Measurements from ENCODE around the gene NCSTN.
"Not testable (repeated sequence)": the region's sequence is repeated elsewhere in the genome, so short reads cannot be mapped to it uniquely, and the experiment has no call there.

The NCSTN gene

GRCh38 chr1:160373696-160374095, 30.5 kb downstream of the NCSTN start:
- no peak for TF ChIP-seq CTCF (IDR thresholded peaks at IDR 0.05)
- H3K4me3 ChIP-seq (ENCODE audit: low read depth in 1 of 2, low read length in 1 of 2): no peak overlapping the region
- H3K4me1 ChIP-seq (ENCODE audit: control insufficient read depth in 1 of 2, insufficient read depth in 1 of 2, low read depth in 1 of 2, low read length in 1 of 2): peaks cover 14 to 19% of the 10 kb centered on the region in 2 experiments
- H3K36me3 ChIP-seq: no peaks in the 10 kb centered on the region
- no peaks in the 10 kb centered on the region for H3K9me3 ChIP-seq
- H3K27ac ChIP-seq: no peak overlapping the region
- H3K27me3 ChIP-seq: peaks cover 4% of the 10 kb centered on the region

GRCh38 chr1:160374306-160375110, 31.3 kb downstream of the NCSTN start:
- Histone ChIP-seq H3K4me1 (ENCODE audit: control insufficient read depth in 1 of 2, insufficient read depth in 1 of 2, low read depth in 1 of 2, low read length in 1 of 2) (peaks cover 14 to 19% of the 10 kb centered on the region in 2 experiments), H3K36me3 (no peaks in the 10 kb centered on the region), H3K9me3 (no peaks in the 10 kb centered on the region), H3K27me3 (peaks cover 11% of the 10 kb centered on the region), H3K4me3 (ENCODE audit: low read depth in 1 of 2, low read length in 1 of 2) (no peak overlapping the region), H3K27ac (no peak overlapping the region)
- TF ChIP-seq CTCF (IDR thresholded peaks at IDR 0.05): no peak

- H3K9me3 ChIP-seq: no peaks in the 10 kb centered on the region
- no peaks in the 10 kb centered on the region for H3K36me3 ChIP-seq
- H3K27ac ChIP-seq: peak overlapping the region; percentile 60
- peaks cover 14 to 19% of the 10 kb centered on the region in 2 experiments for H3K4me1 ChIP-seq (ENCODE audit: control insufficient read depth in 1 of 2, insufficient read depth in 1 of 2, low read depth in 1 of 2, low read length in 1 of 2)
- H3K27me3 ChIP-seq: peaks cover 17% of the 10 kb centered on the region
- H3K4me3 ChIP-seq (ENCODE audit: low read depth in 1 of 2, low read length in 1 of 2): peak overlapping the region; percentile 9 to 18
- no peak for TF ChIP-seq CTCF (IDR thresholded peaks at IDR 0.05)
Measured at GRCh38 chr1:160375788-160376524, 32.8 kb downstream of the NCSTN start.

- TF ChIP-seq CTCF (IDR thresholded peaks at IDR 0.05): peak; percentile 36
- Histone ChIP-seq H3K4me3 (ENCODE audit: low read depth in 1 of 2, low read length in 1 of 2) (no peak overlapping the region), H3K27ac (no peak overlapping the region), H3K9me3 (no peaks in the 10 kb centered on the region), H3K4me1 (ENCODE audit: control insufficient read depth in 1 of 2, insufficient read depth in 1 of 2, low read depth in 1 of 2, low read length in 1 of 2) (peaks cover 14 to 19% of the 10 kb centered on the region in 2 experiments), H3K27me3 (peaks cover 17% of the 10 kb centered on the region), H3K36me3 (no peaks in the 10 kb centered on the region)
Measured at GRCh38 chr1:160376525-160377131, 33.4 kb downstream of the NCSTN start.

- H3K4me1 ChIP-seq (ENCODE audit: control insufficient read depth in 1 of 2, insufficient read depth in 1 of 2, low read depth in 1 of 2, low read length in 1 of 2): peaks cover 14 to 19% of the 10 kb centered on the region in 2 experiments
Measured at GRCh38 chr1:160377585-160378206, 34.5 kb downstream of the NCSTN start.

GRCh38 chr1:160384812-160385211, 41.6 kb downstream of the NCSTN start:
- not testable (repeated sequence) for H3K4me3 ChIP-seq (ENCODE audit: low read depth in 1 of 2, low read length in 1 of 2); H3K27me3 ChIP-seq; H3K36me3 ChIP-seq; H3K4me1 ChIP-seq (ENCODE audit: control insufficient read depth in 1 of 2, insufficient read depth in 1 of 2, low read depth in 1 of 2, low read length in 1 of 2); H3K9me3 ChIP-seq; H3K27ac ChIP-seq

More at GRCh38 chr1:160377585-160378206, 34.5 kb downstream of the NCSTN start:
- Histone ChIP-seq H3K27ac (no peak overlapping the region), H3K36me3 (no peaks in the 10 kb centered on the region), H3K9me3 (no peaks in the 10 kb centered on the region), H3K27me3 (peaks cover 17% of the 10 kb centered on the region), H3K4me3 (ENCODE audit: low read depth in 1 of 2, low read length in 1 of 2) (no peak overlapping the region)
- no peak for TF ChIP-seq CTCF (IDR thresholded peaks at IDR 0.05)

GRCh38 chr1:160388406-160388805, 45.2 kb downstream of the NCSTN start:
- peaks cover 20% of the 10 kb centered on the region for H3K27me3 ChIP-seq
- H3K4me1 ChIP-seq (ENCODE audit: control insufficient read depth in 1 of 2, insufficient read depth in 1 of 2, low read depth in 1 of 2, low read length in 1 of 2); H3K9me3 ChIP-seq; H3K27ac ChIP-seq; H3K36me3 ChIP-seq; H3K4me3 ChIP-seq (ENCODE audit: low read depth in 1 of 2, low read length in 1 of 2): not testable (repeated sequence)
